Prostate gland (tissue), 2 donors: ENCODE measurements around the gene RAB3B.

Experiments
- CTCF ChIP-seq, 4 experiments: fragments of 200-600 bp in 2 of 4; fragments of 450-650 bp in 2 of 4; sonication (generic) in 2 of 4; IDR thresholded peaks; 1 replicate in 3 of 4; 2 replicates in 1 of 4; pipeline ENCODE4 v1.5.1; 2016 to 2019; ENCODE audit warnings: antibody characterized with exemption in 4 of 4, mild to moderate bottlenecking in 2 of 4, moderate library complexity in 2 of 4
- POLR2A ChIP-seq: fragments of 450-650 bp; IDR thresholded peaks from one replicate; pipeline ENCODE4 v1.6.1; 2016; ENCODE audit warnings: antibody characterized with exemption, mild to moderate bottlenecking
- POLR2AphosphoS5 ChIP-seq: sonication (generic); formaldehyde crosslinking; IDR thresholded peaks from one replicate; pipeline ENCODE4 v1.6.1; 2017; ENCODE audit warnings: antibody characterized with exemption

GRCh38 chr1:51953079-51953478 is 37.4 kb downstream of the RAB3B start:
- no peak for TF ChIP-seq CTCF (IDR thresholded peaks at IDR 0.05)
- no peak for TF ChIP-seq POLR2A
- TF ChIP-seq POLR2AphosphoS5: no peak
